ENCODE data around the gene SLAMF1.
"Not testable (repeated sequence)": the region's sequence is repeated elsewhere in the genome, so short reads cannot be mapped to it uniquely, and the experiment has no call there.

The SLAMF1 gene

GRCh38 chr1:160646711-160647328, at the start of gene SLAMF1:
Gene SLAMF1, minus strand, starts transcription at chr1:160647044. Its CDS starts 99 bp downstream, at chr1:160646945.
- DNase-seq (ENCODE audit: low read depth in 2 of 2) = no peak

GRCh38 chr1:160692390-160692789, 45.5 kb upstream of the SLAMF1 start:
- DNase-seq (ENCODE audit: low read depth in 2 of 2) = not testable (repeated sequence)

- DNase-seq (ENCODE audit: low read depth in 2 of 2) = no peak
Measured at GRCh38 chr1:160685266-160685665, 38.4 kb upstream of the SLAMF1 start.

GRCh38 chr1:160682983-160683865, 36.4 kb upstream of the SLAMF1 start:
- DNase-seq (ENCODE audit: low read depth in 2 of 2) = no peak

GRCh38 chr1:160681891-160682140, 35.0 kb upstream of the SLAMF1 start:
- no peak for DNase-seq (ENCODE audit: low read depth in 2 of 2)

GRCh38 chr1:160681066-160681890, 34.4 kb upstream of the SLAMF1 start:
- peak; percentile 66 to 77 for DNase-seq (ENCODE audit: low read depth in 2 of 2)

GRCh38 chr1:160680399-160680798, 33.6 kb upstream of the SLAMF1 start:
- no peak for DNase-seq (ENCODE audit: low read depth in 2 of 2)

GRCh38 chr1:160679893-160680292, 33.0 kb upstream of the SLAMF1 start:
- no peak for DNase-seq (ENCODE audit: low read depth in 2 of 2)

GRCh38 chr1:160676869-160677597, 30.2 kb upstream of the SLAMF1 start:
- no peak for DNase-seq (ENCODE audit: low read depth in 2 of 2)

- DNase-seq (ENCODE audit: low read depth in 2 of 2) = peak; percentile 42 to 58
Measured at GRCh38 chr1:160675641-160676410, 29.0 kb upstream of the SLAMF1 start.

- DNase-seq (ENCODE audit: low read depth in 2 of 2) = no peak
Measured at GRCh38 chr1:160674415-160674814, 27.6 kb upstream of the SLAMF1 start.

- DNase-seq (ENCODE audit: low read depth in 2 of 2) = no peak
Measured at GRCh38 chr1:160672789-160673695, 26.2 kb upstream of the SLAMF1 start.

- DNase-seq (ENCODE audit: low read depth in 2 of 2) = no peak
Measured at GRCh38 chr1:160671603-160672517, 25.0 kb upstream of the SLAMF1 start.

- no peak for DNase-seq (ENCODE audit: low read depth in 2 of 2)
Measured at GRCh38 chr1:160670701-160671100, 23.9 kb upstream of the SLAMF1 start.

- DNase-seq (ENCODE audit: low read depth in 2 of 2) = no peak
Measured at GRCh38 chr1:160669802-160670201, 23.0 kb upstream of the SLAMF1 start.

- no peak for DNase-seq (ENCODE audit: low read depth in 2 of 2)
Measured at GRCh38 chr1:160669276-160669675, 22.4 kb upstream of the SLAMF1 start.

- no peak for DNase-seq (ENCODE audit: low read depth in 2 of 2)
Measured at GRCh38 chr1:160667896-160668295, 21.1 kb upstream of the SLAMF1 start.

- no peak for DNase-seq (ENCODE audit: low read depth in 2 of 2)
Measured at GRCh38 chr1:160666079-160666442, 19.2 kb upstream of the SLAMF1 start.

Data from stimulated activated CD8-positive, alpha-beta memory T cell treated with anti-CD3 and anti-CD28 coated beads, Interleukin-7, amount 100 ng/mL, for 1 hour (primary cell).